HG02852 (cell line): Measurements from ENCODE around the gene LPO.

ENCODE experiments used
- ATAC-seq: cut with Tn5 transposase; IDR thresholded peaks from one replicate; pipeline ENCODE4 v1.9.1; 2021; ENCODE audit warnings: mild to moderate bottlenecking, moderate library complexity; ENCODE audit not compliant: unreplicated experiment

The LPO gene

DNA sequence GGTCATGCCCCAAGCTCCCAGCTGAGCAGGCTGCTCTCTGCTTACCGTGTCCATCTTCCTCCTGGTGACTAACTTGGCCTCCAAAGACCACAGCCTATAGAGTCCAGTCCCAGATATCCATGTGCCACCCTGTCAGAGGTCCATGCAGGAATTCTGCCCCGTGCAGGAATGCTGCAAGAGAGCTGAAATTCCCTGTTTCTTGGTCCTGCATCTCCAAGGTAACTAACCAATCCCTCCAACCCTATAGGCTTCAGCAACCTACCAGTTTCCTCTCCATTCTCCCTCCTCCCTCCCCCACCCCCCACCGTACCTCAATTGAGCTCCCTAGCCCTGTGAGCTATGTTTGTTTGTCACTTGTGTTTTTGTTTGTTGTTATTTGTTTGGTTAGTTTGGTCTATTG is 9.7 kb upstream of the LPO start:
- no peak for ATAC-seq

DNA sequence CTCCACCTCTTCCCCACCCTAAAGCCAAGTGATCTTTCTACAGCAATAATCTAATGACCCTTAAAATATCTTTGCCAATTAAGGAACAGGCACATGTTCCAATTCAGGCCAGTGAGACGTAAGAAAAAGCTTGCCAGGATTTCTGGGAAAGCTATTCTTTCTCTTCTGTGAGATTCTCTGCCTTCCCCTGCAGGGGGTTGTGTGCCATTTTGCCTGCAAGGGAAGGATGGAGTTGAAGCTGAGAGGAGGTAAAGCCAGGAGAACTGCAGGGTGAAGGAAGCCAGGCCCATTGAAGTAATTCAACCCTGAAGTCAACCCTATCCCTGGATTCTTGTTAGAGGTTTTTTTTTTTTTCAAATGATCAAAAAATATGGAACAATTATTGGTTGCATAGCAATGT is 9.0 kb upstream of the LPO start:
- no peak for ATAC-seq

DNA sequence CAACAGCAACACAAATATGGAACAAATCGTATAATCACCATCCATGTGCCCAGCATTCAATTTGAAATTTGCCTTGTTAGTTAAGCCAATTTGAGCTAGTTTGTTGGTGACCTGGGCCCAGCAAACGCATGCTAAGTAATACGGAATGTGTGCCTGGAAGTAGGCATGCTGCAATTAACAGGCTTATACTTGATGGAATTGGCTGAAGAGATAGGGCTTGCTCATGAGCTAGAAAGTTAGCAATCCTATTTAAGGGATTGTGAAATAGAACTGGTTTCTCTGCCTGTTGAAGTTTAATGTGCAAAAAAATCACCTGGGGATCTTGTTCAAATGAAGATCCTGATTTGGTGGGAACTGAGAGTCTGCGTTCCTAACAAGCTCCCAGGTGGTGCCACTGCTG is 8.5 kb upstream of the LPO start:
- ATAC-seq, result no peak

DNA sequence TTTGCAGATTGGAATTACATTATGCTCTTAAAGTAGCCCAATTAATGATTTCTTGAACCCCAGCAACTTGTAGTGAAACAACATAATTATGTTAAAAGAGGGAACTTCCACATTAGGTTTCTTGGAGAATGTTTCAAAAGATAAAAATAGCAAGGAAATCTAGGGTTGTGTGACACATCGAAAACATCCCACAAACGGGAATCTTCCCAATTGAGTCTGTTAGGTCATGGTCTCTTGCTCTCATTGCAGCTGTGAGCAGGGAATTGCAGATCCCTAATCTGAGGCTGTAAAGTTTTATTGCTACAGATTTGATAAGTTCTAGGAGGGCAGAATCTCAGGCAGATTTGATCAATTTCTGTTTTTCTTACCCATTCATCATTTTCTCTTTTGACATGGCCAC is 6.7 kb upstream of the LPO start:
- ATAC-seq, result no peak

DNA sequence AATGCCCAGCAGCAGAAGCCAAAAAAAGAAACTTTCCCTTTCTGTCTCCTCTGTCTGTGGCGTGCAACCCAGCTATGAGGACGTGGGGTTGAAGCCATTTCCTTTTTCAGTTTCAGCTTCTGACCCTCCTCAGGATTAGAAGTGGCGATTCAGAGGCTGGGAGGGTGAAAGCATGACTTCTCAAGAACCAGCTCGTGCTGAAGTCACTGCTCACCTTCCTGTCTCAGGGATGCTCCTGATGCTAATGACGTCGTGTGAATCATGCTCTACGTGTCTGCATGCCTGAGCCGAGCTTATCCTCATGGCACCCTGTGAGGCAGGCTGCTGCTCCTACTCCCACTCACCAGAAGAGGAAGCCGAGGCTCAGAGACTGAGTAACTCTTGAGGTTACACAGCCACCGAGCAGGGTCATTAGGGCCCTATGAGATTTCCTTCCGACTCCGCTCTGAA is 5.7 kb upstream of the LPO start:
- ATAC-seq, result peak; percentile 80

DNA sequence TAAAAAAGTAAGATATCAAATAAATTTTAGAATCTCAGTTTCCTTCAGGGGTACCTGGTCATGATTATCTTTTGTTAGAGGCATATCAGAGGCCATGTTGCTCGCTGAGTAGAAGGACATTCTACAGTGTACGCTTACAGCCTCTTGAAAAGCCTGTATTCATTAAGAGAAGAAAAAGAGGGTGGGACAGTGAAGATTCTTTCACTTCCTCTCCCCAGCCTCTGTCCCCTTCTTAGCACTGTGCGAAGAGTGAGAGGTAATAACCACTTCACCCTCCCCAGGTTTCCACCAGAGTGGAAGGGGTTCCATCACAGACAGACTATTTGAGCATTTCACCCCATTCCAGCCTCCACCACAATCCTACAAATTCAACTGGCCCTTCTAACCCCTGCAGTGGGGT is 4.8 kb upstream of the LPO start:
- ATAC-seq, result peak; percentile 70

DNA sequence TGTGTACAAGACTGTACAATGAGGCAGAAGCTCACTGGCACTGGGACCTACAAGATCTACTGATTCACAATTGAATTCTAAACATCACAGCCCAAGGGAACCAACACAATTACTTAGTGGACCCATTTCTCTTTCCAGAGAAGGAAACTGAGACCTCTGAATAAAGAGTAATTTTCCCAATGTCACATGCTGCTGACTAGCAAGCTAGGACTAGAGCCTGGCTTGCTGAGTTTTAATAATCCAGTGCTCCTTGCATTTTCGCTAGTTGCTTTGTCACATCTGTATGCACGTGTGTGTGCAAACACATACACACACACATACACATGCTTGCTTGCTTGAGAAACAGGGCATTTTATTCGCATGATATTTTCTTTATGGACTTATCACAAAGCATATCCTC is 3.9 kb upstream of the LPO start:
- no peak for ATAC-seq

DNA sequence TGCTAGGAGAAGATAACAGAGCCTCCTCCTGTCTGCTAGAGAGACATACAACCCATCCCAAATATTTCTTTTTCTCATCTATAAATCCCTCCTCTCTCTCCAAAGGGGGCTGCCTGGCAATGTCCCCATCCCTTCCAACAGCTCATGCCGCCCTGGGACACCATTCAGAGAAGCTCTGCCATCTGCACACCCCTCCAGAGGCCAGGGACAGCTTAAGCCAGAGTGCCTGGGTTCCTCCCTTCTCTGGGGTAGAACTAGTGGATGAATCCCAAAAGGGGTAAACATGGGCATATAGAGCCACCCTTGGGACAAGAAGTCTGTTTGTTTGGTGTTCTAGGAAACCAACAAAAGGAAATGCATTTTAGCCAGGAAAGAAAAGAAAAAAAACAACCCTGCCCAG is 2.6 kb upstream of the LPO start:
- ATAC-seq, result no peak

DNA sequence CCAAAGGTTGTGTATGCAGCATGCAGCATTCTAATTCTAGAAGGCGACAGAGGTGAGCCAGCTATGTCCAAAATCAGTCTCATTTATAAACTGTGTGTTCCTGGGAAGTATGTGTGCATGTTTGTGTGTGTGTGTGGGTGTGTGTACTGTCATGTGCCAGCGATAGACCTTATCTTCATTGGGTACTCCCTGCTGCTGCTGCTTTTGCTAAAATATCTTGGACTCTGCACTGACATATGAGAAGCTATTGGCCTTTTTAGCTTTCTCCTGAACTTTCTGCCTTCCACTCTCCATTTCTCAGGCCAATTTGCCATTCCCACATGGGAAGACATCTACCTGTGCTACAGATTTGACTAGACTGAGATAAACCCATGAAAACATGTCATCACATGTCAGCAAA is 2.0 kb upstream of the LPO start:
- no peak for ATAC-seq

DNA sequence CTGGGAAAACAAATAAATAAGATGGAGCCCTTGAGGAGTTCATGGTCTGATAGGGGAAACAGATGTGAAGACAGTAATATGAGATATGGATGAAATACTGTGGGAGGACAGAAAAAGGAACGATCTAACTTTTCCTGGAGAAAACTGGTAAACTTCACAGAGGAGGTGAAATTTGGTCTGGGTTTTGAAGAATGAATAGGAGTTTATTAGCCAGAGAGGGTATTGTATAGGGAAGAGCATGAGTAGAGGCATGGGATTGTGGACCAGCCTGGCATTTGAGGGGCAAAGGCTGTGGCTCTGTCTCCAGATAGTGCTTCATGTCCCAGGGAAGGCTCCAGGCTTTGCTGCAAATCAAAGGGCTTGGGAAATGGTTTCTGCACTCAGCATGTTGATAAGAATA is 1.6 kb downstream of the LPO start:
- no peak for ATAC-seq

DNA sequence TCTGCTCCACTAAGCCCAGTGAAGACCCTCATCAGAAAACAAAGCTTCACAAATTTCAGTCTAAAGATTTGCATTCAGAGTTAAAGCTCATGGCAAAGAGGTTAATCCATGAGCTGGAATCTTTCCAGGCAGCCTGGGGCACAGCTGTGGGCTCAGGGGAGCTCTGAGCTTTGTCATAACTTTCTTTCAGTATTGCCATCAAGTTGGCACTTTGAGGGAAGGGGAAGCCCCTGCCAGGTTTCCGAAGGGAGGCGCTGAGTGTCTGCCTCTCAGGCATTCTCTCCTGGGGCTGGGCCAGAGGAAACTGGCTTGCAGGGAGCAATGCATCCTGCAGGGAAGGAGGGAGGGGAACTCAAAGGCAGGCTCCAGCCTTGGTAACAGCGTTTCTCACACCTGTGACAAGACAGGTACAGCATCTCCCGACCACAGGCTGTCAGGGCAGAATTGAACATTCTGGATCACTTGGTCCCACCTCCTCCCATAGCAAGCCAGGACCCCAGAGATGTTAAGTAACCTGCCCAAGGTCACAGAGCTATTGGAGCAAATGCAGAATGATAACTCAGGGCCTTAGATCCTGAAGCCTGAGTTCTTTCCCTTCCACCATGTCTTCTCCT is 3.9 kb downstream of the LPO start:
- no peak for ATAC-seq

DNA sequence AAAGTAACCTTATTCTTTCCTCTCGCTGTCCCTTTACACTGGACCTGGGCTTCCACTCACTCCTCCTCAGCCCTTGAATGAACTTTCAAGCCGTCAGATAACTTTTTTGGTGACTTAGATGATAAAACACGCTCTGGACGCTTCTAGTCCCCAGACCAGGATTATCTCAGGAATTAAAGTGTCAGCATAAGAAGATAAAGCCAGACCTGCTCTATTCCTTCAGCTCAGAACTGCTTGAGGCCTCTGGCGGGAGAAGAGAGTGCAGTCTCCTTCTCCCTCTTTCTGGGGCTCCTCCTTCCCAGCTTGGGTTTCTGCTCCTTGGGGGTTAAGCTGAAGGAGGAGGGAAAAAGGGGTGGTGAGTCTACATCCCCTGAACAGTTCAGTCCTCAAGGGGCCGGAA is 6.6 kb downstream of the LPO start:
- ATAC-seq, result no peak

DNA sequence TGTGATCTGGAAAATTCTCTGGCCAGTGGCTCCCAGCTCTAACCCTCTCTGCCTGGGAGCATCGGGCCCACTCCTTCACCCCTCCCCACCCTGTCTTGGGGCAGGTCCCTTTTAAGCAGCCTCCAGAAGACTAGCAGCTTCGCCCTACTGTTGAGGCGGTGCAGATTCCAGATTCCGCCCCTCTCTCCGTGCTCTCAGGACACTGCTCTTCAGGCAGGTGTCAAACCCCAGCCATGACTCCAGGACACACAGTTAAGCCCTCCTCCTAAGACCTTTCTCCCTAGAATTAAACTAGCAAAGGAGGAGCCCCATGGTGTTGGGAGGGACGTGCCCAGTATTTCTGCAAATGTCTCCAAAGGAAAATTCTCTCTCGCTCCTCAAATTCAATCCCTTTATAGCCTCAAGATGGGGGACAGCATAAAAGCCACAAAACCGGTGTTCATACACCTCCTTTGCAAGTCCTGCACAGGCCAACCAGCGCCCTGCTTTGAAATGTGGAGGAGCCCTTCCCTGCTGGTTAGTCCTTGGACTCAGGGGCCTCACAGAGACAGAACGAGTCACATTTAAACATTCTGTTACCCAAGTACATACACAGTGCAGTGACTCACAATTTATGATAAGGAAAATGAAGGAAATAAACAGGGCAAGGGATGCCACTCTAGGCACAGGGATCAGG is 7.2 kb downstream of the LPO start:
- ATAC-seq, result no peak

DNA sequence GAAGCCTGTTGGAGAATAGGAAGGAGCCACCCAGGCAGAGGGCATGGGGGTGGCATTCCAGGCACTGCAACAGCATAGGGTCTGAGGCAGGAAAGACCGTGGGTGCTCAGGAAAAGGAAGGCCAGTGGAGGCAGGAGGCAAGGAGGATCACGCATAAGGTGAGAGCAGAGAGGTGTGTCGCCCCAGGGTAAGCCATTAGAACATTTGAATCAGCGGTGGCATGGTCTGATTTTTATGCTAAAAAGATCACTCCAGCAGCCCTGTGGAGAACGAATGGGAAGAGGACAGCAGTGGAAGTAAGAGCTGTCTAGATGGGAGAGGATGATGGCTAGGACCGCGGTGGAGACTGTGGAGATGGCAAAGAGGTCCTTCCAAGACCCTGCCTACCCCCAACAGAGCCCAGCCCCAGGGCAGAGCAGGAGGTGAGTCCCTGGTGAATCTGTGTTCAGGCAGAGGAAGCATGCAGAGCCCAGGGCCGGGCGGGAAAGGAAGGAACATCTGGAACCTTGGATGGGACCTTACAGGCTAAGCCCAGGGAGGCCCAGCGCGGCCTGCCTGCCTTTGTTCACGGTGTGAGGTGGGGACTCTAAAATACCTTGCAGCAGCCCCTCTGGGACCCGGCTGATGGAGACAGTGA is 7.8 kb downstream of the LPO start:
- ATAC-seq, result no peak

DNA sequence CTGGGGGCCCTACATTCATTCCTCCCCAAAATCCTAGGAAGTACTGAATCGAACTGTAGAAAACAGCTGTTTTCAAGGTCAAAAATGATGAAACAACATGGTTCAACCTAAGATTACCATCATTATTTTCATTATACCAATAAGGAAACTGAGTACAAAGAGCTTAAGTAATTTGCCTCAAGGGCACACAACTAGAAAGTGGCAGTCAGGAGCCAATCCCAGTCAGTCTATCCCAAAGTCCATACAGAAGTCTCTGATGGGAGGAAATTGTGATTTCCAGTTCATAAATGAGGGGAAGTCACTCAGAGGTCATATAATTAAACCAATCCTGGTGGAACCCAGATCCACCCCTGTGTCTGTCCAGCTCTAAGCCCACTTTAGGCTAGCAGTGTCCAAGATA is 8.4 kb downstream of the LPO start:
- ATAC-seq, result no peak

DNA sequence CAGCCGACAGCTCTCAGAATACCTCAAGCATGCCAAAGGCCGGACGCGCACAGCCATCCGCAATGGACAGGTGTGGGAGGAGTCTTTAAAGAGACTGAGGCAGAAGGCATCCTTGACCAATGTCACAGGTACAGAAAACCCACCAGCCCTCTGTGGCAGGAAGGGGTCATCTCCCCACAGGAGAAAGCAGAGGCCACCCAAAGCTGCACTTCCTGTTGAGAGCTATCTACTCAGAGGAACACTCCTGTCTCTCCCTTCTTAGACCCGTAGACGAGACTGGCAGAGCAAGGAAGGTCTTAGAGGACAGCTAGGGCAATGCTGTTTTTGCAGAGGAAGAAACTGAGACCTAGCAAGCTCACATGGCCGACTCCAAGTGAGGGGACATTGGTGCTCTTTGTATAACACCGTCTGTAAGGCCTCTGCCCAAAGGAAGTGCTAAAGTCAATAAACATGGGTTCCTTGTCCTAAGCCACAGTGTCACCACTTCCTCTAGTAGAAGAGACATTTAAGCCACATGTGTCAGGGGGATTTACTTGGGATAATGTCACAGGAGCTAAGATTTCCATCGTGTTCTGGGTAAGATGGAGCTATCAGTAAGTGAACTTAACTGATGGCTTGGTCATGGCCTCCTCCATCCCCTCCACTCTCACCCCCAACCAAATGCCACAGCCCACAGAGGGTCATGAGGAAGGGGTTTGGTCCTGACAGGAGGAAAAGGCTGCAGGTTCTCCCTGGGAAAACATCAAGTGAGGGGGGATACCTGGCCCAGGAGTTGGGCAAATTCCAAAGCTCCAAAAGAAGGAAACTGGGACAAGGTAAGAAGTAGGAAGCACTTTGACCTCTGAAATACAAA is 9.4 kb downstream of the LPO start:
- no peak for ATAC-seq

DNA sequence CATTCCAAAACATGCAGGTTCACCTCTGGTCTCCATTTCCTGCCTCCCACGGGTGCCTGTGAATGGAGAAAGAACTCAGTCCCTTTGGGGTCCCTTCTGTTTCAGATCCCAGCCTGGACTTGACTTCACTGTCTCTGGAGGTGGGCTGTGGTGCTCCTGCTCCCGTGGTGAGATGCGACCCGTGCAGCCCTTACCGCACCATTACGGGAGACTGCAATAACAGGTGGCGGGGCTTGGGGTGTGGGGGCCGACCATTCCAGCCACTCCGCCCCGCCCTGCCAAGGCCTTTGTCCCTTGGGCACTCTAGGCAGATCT is 10.5 kb downstream of the LPO start:
- ATAC-seq, result no peak

DNA sequence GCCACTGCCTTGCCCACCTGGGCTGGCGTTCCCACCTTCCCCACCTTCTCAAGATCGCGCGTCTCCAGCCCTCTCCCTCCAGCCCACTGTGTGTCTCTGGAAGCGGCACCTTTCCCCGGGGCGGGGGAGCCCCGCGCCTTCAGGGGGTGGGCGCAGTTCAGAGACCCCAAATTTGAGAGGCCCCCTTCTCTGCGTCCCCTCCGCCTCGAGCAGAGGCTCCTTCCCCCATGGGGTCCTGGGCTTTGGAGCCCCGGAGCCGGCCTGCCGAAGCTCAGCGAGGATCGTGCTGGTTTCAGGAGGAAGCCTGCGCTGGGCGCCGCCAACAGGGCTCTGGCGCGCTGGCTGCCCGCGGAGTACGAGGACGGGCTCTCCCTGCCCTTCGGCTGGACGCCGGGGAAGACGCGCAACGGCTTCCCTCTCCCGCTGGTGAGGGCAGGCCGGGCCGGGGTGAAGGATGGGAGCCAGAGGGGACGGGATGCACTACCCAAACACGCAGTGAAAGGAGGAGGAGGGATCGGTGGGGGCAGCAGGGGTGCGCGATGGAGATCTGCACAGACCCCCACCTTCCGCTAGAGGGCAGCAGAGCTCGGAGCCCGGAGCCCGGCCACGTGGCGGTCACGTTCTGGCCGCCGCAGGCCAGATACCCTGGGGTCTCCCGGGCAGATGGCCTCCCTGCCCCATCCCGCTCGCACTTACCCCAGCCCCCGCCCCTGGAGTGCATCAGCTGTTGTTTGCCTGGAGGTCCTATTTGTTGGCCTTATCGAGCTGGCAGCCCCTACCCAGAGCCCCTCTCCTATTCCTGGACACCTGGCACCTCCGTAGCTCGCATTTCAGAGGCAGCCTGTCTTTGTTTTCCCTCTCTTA is 11.1 kb downstream of the LPO start:
- ATAC-seq, result peak; percentile 73

DNA sequence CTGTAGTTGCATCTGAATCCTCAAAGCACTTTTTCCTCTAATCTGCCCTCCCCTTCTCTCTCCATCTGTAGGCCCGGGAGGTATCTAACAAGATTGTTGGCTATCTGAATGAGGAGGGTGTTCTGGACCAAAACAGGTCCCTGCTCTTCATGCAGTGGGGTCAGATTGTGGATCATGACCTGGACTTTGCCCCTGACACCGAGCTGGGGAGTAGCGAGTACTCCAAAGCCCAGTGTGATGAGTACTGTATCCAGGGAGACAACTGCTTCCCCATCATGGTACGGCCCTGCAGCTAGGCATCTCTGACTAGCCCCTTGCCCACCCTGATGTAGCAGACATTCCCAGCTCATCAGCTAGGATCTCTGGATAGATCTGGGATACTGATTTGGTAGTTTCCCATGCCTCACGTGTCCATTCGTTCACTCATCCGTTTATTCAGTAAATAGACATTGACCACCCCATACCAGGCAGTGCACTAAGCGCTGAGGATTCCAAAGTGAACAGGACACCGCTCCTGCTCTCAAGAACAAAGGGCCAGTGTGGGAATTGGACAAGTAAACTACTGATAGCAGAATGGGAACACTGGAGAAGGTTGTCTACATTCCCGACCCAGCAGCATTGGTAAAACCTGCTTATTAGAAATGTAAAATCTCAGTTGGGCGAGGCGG is 12.1 kb downstream of the LPO start:
- no peak for ATAC-seq

DNA sequence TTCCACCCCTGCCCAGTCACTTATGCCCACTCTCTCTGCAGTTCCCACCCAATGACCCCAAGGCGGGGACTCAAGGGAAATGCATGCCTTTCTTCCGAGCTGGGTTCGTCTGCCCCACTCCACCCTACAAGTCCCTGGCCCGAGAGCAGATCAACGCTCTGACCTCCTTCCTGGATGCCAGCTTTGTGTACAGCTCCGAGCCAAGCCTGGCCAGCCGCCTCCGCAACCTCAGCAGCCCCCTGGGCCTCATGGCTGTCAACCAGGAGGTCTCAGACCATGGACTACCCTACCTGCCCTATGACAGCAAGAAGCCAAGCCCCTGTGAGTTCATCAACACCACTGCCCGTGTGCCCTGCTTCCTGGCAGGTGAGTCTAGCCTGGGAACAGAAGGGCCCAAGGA is 13.8 kb downstream of the LPO start:
- ATAC-seq, result no peak
